ENCODE data around the gene ARHGAP6.
"Not testable (repeated sequence)": the region's sequence is repeated elsewhere in the genome, so short reads cannot be mapped to it uniquely, and the experiment has no call there.

Gene ARHGAP6

DNA sequence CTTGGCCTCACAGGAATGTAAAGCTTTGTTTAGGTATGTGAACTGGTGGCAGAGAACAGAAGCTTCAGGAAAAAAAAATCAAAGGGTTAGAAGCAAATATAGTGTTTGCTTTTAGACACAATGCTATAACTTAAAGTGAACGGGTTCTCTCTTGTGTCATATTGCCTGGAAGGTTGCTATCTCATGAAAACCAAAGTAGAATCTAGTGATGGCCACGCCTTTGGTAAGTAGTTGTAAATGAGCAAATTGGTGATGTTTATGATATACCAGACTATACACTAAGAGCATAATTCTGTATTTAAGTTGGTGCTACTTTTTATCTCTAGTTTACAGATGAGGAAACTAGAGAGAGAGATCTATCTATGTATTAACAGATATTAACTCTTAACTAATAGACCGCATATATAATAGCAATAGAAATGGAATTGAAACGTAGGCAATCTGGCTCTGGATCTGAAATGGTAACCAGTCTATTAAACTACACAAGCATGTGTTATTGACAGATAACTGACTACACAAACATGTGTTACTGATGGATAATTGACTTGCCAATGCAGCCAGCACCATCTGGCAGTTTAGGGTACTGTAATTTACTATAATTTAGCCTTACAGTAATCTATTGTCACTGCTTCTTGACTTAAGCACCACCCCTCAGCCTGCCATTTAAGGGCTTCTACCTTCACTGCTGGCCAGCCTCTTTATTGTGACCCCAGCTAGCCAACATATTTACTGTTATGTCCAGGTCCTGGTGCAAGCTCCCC lies 513.7 kb downstream of the ARHGAP6 start:
- no peak for DNase-seq (ENCODE audit: low read depth in 3 of 3)

DNA sequence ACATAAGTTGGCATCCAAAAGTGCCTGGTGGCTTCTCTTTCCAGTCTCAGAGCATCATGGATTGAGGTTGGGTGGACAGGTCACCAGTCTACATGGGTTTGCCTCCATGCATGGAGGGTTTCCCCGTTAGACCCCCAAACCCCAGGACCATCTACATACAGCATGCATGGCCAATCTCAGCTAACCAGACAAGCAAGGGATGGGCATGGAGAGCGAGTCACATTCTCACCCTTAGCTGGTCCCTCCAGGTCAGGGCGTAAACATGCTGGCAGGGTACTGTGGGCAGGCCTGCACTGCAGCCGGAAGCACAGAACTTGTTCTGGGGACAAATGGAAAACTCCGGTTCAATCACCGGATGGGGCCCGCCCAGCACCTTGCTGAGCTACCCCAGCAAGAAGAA lies 517.3 kb downstream of the ARHGAP6 start:
- DNase-seq (ENCODE audit: low read depth in 3 of 3): no peak

DNA sequence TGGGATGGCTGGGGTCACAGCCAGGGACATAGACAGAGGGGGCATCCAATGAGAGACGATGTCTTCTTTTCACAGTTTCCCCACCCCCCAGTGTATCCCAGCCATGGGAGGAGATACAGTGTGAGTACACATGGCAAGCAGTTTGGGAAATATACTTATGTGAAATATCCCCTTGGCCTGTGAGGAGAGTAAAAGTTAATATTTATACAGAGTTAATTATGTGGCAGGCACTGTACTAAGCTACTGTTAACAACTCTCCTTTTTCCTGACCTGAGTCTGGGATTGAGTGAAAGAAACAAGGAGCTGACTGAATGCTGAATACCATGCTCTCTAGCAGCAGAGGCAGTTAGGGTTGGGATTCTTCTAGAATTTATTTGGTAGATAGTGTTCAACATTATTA lies 519.3 kb downstream of the ARHGAP6 start:
- no peak for DNase-seq (ENCODE audit: low read depth in 3 of 3)

DNA sequence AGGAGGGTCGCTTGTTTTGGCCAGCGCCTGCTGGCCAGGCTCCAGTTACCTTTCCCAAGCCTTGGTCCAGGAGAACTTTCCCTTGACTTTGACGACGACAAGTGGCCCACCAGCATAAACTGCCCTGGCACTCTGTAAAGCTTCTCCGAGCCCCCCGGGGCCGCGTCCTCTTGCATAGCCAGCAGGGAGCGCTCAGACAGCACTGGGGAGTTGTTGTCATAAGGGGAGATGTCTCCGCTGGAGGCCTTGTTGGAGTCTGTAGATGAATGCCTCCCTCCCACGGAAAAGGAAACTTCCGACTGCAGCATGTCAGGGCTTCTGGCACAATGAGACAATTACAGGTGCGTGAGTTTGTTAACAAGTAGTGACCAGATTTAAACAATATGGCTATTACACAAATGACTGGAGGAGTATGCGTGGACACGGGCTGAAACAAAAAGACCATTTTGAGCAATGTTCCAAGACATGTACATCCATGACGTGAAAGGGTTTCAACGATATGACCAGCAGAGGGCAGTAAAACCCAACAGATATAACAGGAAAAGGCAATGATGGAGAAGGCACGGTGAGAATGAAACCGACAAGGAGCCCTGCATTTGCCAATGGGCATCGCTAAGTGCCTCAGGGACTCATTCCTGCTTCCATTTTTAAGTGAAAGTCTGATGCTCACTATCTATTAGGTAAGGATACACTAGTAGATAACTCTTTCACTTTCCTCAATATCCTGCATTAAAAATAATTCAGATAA lies 521.6 kb downstream of the ARHGAP6 start:
- DNase-seq (ENCODE audit: low read depth in 3 of 3): peak in 2 of 3 experiments; percentile 1 to 12

DNA sequence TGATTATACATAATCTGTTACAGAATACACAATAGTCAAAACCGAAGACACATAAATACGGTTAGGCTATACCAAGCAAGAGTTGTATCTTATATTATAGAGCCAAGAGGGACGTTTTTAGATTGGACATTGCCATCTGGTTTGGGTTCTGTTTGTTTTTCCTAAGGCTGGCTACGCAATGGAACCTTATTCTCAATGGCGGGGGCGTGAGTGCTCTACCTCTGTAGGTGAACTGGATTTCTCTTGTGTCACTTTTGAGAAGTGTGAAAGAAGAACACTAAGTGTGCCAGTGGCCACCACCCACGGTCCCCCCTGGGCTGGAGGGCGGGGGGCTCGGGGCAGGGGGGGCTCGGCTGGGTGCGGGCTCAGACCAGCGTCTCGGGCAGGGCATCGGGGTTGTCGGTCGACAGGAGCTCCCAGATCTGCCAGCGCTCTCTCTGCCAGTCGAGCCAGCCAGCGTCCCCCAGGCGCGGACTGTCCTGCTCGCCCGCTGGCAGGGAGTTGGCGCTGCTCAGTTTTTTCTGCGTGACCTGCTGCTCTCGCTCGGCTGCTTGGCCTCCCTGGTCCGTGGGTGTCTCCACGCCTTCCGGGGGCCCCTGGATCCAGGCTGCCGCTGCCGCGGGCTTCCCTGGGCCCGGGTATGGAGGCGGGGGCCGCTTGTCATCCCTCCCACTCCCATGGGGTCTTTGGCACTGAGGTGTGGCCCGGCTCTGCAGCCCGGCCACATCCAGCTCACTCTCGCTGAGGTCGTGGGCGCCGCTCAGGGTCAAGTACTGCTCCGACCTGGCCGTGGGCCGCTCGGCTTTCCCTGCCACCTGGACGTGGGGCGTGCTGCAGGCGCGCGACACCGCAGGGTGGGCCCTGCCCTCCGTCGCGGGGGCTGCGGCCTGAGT lies 527.0 kb downstream of the ARHGAP6 start:
- DNase-seq (ENCODE audit: low read depth in 3 of 3): no peak

DNA sequence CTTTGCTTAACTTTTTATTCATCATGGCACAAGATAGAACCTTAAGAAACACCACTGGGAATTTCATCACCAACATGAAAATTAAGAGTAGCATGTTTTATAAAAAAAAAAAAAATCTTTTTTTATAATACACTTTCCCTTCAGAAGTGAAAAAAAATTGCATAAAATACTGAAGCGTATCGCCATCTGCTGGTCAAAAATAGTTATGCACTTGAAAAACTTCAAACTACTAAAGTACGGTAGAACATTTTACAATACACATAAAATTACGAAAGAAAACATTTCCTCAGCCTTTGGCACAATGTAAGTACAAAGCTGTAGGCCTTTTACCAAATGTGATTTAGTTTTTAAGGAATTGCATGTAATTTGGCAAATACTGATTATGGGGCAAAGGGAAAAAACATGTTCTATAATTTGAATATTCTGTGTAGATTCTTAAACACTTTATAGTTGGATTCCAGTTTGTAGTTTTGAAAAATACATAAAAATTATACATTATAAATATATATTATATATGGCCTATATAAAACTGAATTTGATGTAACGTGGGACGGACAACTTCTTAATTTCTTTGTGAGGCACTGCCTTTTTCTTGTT lies 528.1 kb downstream of the ARHGAP6 start:
- no peak for DNase-seq (ENCODE audit: low read depth in 3 of 3)

DNA sequence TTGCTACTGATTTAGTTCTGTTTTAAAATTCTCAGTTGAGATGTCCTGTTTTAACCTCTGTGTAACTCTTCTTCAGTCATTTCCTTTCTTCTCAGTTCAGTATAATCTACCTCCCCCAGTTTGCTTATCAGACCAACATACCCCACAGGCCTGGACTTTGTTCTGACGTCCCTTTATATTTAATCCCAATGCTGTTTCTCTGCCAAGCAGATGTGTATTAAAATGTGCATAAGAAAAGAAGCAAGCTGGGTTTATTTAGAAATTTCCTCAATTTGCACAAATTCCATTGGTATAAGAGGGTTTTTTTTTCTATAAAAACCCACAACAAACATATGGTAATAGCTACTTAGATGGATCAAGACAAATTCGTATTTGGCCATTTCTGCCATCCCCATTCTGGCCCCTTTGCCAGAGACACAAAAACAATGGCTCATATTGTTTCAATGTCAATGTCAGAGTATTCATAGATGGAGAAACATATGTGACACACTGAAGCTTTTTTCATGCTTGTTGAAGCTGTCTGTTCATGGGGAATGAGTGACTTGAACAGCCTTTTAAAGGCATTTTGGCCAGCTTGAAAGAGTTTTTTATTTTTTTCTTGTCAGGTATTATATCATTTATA lies 530.0 kb downstream of the ARHGAP6 start:
- no peak for DNase-seq (ENCODE audit: low read depth in 3 of 3)

DNA sequence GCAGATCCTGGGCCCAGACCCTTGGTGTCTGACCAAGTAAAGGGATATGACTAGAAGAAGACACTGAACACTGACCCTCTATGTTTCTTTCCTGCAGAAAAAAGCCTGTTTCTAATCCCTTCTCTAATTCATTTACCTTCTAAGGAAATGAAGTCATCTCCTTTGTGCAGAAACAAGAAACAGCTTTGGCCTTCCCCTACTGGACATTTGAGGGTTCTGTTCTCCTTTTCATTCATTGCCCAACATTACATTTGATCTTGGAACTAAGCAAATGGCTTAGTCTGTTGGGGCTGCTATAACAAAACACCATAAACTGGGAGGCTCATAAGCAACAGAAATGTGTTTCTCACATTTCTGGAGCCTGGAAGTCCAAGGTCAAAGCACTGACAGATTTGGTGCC lies 534.6 kb downstream of the ARHGAP6 start:
- DNase-seq (ENCODE audit: low read depth in 3 of 3): no peak

DNA sequence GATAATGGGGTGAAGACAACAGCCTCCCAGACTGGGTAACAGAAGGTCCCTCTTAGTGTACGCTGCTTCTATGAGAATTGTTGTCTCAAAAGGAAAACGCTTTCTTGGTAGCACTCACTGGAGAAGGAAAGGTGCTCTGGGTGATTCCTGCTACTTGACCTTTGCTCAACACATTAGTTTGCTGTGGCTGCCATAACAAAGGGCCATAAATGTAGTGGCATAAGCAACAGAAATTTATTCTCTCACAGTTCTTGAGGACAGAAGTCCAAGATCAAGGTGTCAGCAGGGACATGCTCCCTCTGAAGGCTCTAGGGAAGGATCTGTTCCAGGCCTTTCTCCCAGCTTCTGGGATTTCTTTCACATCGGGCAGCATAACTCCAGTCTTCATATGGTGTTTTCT lies 535.6 kb downstream of the ARHGAP6 start:
- no peak for DNase-seq (ENCODE audit: low read depth in 3 of 3)

DNA sequence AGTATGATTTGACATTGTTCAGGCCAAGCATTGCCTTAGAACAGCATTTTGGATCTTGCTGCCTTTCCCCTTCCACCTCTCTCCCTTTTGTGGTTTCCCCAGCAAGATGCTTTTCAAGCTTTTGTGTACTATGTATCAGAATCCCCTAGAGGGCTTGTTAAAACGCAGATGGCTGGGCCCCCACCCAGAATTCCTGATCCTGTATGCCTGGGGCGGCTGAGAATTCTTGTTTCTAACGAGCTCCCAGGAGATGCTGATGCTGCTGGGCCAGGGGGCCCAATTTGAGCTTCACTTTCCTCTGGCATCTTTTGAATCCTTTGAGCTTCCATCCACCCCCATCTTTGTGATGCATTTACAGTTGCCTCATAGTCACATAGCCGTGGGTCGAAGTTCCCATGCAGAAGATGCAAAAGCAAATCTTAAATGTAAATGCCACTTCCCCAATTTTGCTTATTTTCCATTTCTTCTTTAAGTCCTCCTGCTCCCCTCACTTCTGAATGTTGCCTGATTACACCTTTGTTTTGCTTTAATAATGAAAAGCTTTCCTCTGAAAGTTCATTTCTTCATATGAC lies 536.1 kb downstream of the ARHGAP6 start:
- no peak for DNase-seq (ENCODE audit: low read depth in 3 of 3)

DNA sequence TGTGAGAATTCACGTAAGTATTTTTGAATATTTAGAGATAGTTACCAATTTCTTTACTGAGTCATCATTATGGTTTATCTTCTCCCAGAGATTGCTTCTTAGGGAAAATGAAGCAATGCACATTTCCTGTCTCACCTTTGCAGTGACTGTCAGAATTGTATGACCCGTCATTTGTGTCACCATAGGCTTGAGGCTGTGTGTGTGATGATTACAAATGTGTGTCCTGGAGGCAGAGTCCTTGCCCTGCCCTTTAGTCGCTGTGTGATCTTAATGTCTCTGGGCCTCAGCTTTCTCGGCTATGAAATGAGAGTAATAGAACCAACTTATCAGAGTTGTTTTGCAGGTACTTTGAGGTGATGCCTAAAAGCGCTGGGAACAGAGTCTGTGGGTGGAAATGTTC lies 540.7 kb downstream of the ARHGAP6 start:
- no peak for DNase-seq (ENCODE audit: low read depth in 3 of 3)

DNA sequence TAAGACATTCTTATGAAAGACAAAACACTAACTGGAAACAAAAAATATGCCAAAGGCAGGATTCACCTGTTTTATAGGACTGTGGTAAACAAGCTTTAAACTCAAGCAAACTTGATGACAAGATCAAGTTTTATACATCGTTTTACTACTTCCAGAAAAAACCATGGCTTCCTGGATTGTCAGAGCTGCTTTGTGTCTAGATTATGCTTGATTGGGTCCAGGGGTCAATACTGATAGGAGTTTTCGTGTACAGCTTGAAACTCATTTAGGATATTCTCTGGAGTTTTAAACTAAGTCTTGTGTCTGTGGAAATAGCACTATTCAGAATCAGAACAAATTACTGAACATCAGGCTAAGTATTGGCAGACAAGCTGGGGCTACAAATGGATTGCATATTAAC lies 541.6 kb downstream of the ARHGAP6 start:
- DNase-seq (ENCODE audit: low read depth in 3 of 3): no peak

DNA sequence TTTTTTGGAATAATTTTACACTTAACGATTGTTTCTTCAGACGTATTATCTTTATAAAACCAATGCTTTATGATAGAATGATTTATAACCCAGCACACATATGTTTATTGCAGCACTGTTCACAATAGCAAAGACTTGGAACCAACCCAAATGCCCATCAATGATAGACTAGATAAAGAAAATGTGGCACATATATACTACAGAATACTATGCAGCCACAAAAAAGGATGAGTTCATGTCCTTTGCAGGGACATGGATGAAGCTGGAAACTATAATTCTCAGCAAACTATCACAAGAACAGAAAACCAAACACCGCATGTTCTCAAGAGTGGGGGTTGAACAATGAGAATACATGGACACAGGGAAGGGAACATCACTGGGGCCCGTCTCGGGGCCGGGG lies 542.6 kb downstream of the ARHGAP6 start:
- not testable (repeated sequence) for DNase-seq (ENCODE audit: low read depth in 3 of 3)

DNA sequence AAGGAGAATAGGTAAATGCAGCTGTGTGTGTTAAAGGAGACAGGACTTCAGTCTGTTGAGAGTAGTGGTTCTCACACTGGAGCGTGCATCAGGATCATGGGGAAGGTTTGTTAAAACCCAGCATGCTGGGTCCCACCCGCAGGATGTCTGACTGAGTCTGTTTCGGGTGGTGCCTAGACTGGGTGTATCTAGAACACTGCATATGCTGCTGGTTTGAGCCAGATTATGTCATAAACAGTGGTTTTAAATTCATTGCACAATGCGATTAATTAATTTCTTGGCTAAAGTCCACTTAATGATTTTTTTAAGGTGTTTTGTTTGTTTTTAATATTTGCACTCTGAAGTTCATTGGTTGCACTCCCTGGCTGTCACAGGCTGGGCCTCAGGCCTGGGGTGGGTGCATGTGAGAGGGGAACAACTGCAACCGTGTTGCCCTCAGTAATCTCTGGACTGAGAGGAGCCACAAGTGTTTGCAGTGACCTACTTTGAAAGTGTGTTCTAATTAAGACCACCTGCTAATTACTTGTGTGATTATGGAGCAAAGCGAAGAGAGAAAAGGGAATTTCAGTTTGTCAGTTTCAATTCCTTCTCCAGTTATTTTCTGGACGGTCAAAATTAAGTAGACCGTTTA lies 546.3 kb downstream of the ARHGAP6 start:
- no peak for DNase-seq (ENCODE audit: low read depth in 3 of 3)

DNA sequence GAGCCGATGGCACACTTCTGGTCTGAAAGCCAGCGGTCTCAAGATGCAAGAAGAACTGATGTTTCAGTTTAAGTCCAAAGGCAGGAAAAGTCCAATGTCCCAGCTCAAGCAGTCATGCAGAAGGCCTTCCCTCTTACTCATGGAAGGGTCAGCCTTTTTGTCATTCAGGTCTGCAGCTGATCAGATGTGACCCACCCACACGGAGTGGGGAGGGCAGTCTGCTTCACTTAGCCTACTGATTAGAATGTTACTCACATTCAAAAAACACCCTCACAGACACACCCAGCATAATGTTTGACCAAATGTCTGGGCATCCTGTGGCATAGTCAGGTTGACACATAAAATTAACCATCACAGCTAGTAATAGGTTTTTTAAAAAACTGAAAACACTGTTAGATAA lies 548.0 kb downstream of the ARHGAP6 start:
- no peak for DNase-seq (ENCODE audit: low read depth in 3 of 3)

DNA sequence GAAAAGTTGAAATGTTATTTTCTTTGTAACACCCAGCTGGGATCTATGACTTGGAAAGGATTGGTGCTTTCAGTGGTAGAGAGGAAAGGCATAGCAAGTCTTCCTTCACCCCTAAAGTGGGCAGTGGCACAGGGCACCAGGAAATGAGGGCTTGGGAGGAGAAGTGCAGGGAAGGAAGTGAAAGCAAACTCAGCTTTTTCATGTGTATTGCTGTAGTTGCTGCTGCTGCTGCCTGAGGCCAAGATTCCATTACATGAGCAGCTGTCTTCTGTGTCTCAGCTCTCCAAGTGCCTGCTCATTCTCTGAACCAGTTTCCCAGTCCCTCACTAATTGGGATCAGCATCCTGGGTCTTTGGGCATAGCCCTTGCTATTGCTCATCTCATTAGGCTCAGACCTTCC lies 552.0 kb downstream of the ARHGAP6 start:
- no peak for DNase-seq (ENCODE audit: low read depth in 3 of 3)

DNA sequence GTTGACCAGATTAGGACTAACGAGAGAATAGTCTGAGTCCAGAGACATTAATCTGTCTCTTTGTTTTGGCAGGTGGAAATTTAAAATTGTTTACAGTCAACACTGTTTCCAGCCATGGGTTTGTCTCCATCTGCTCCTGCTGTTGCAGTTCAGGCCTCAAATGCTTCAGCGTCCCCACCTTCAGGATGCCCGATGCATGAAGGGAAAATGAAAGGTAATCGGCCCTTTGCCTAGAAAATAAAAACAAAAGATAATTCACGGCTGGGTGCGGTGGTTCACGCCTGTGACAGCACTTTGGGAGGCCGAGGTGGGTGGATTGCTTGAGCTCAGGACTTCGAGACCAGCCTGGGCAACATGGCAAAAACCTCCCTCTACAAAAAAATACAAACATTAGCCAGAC lies 553.8 kb downstream of the ARHGAP6 start:
- no peak for DNase-seq (ENCODE audit: low read depth in 3 of 3)

DNA sequence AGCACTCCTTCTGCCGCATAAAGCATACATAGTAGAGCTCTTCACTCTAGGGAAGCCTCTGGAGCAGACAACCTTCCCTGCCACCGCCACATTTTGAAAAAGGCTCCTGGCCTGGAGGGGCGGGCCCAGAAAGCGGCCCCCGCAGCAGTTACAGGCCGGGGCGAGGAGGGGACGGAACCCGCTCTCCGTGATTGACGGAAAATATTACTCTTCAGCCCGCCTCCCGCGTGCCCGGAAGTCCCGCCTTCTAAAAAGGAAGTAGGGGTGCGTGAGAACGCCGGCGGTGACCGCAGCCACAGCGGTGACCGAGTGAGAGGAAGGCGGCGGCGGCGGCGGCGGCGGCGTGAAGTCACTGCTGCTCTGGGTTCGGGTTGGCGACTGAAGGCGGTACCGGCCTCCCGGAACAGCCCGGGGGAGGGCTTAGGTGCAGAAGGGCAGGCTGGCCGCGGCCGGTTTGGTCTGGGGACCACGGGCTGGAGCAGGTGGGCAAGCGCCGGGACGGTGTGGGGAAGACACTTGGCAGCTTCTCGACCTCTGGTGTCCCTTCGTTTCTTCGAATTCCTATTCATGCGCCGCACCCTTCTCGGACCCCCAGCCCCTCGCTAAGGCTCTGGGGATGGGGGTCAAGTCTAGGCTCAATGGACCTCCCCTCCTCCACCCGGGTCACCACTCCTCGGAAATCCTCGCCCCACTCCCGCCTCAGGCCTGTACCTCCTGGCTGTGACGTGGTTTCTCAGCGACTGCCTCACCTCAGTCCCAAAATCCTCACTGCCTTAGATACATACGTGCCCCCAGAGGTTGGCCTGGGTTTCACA lies 554.5 kb downstream of the ARHGAP6 start, which contains the start of gene HCCS:
Gene HCCS (plus strand): TSS at position 296 of the 815 bp plus-strand sequence. CDS start 729 bp downstream, outside the sequence.
- peak; percentile 51 to 72 (median 68) for DNase-seq (ENCODE audit: low read depth in 3 of 3)

DNA sequence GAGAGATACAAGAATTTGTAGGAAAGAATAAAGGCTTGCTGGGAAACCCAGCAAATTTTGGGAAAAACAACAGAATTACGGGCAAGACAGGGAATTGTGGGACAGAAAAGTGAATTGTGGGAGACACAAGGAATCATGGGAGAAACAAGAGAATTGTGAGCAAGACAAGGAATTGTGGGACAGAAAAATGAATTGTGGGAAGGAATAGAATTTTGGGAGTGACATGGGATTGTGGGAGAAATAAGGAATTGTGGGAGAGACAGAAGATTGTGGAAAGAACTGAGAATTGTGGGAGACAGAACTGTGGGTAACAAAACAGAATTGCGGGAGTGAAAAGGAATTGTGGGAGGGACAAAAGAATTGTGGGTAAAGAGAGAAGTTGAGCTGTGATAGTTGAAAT lies 555.8 kb downstream of the ARHGAP6 start:
- no peak for DNase-seq (ENCODE audit: low read depth in 3 of 3)
